H1 (cell line): ENCODE measurements around the gene GPX4.

Experiments used
- ATF3 ChIP-seq: IDR thresholded peaks from 2 replicates; pipeline ENCODE4 v1.6.1; 2011; ENCODE audit warnings: low read depth, mild to moderate bottlenecking, low read length; ENCODE audit not compliant: insufficient read depth
- BACH1 ChIP-seq: IDR thresholded peaks from 2 replicates; pipeline ENCODE4 v1.6.1; 2012; ENCODE audit warnings: low read length, improper control_type of control experiment
- HDAC2 ChIP-seq, 2 experiments: fragments of 300-600 bp in 1 of 2; sonication (generic) in 1 of 2; IDR thresholded peaks; 2 replicates each; pipeline ENCODE4 v1.6.1; 2011 to 2012; ENCODE audit warnings: low read depth in 2 of 2, low read length in 2 of 2, mild to moderate bottlenecking in 2 of 2, moderate library complexity in 2 of 2, borderline replicate concordance in 1 of 2, inconsistent platforms in 1 of 2
- KDM1A ChIP-seq: fragments of 200-600, 300-600 bp; sonication (generic); IDR thresholded peaks from 2 replicates; pipeline ENCODE4 v1.7.1; 2016; ENCODE audit warnings: mild to moderate bottlenecking, low read length, borderline replicate concordance
- RBBP5 ChIP-seq: IDR thresholded peaks from 2 replicates; pipeline ENCODE4 v1.7.1; 2012; ENCODE audit warnings: low read depth, mild to moderate bottlenecking, inconsistent platforms, low read length, moderate library complexity, borderline replicate concordance
- RXRA ChIP-seq: IDR thresholded peaks from 2 replicates; pipeline ENCODE4 v1.6.1; 2011; ENCODE audit warnings: low read depth, mild to moderate bottlenecking, low read length, moderate library complexity; ENCODE audit not compliant: insufficient read depth

GRCh38 chr19:1146858-1147780 lies 43.3 kb downstream of the GPX4 start:
- TF ChIP-seq HDAC2 (IDR thresholded peaks at IDR 0.05; ENCODE audit: borderline replicate concordance in 1 of 2, low read depth in 2 of 2, low read length in 2 of 2), result no peak
- no peak for TF ChIP-seq KDM1A
- no peak for TF ChIP-seq BACH1
- no peak for TF ChIP-seq RXRA
- no peak for TF ChIP-seq ATF3
- no peak for TF ChIP-seq RBBP5
